CD14-positive monocyte (primary cell): ENCODE measurements around the gene P3H3. TPM values are rescaled to one million over a fixed set of nuclear protein-coding genes. Genes with fewer than 3 reads are reported as not detected.

Experiments used
- DNase-seq, 3 donors: peaks; one replicate each; pipeline ENCODE4 v3.0.0-alpha.2; 2011 to 2022
- H2AFZ ChIP-seq: 2 replicates; pipeline ENCODE4 v1.6.0; 2012; ENCODE audit warnings: mild to moderate bottlenecking, low read depth, low read length, inconsistent platforms; ENCODE audit not compliant: insufficient read depth, poor library complexity, severe bottlenecking
- H3K27ac ChIP-seq, 2 donors: 1 replicate in 1 of 2; 2 replicates in 1 of 2; pipeline ENCODE4 v1.5.1; 2012 to 2013; ENCODE audit warnings: low read length in 2 of 2, control low read depth in 1 of 2, inconsistent platforms in 1 of 2, low read depth in 1 of 2, mild to moderate bottlenecking in 1 of 2
- H3K27me3 ChIP-seq, 2 donors: one replicate each; pipeline versions ENCODE4 v1.6.0 to v1.6.1; 2011 to 2013; ENCODE audit warnings: low read length in 2 of 2; ENCODE audit not compliant: control insufficient read depth in 2 of 2, insufficient read depth in 2 of 2
- H3K36me3 ChIP-seq, 2 donors: replicated peaks in 1 of 2; 1 replicate in 1 of 2; 2 replicates in 1 of 2; pipeline versions ENCODE4 v1.5.1 to v1.6.1; 2012 to 2013; ENCODE audit warnings: low read length in 2 of 2, control low read depth in 1 of 2, inconsistent platforms in 1 of 2, mild to moderate bottlenecking in 1 of 2; ENCODE audit not compliant: insufficient read depth in 2 of 2, control insufficient read depth in 1 of 2
- H3K4me1 ChIP-seq, 2 donors: 1 replicate in 1 of 2; 2 replicates in 1 of 2; pipeline versions ENCODE4 v1.5.1 to v1.6.1; 2012 to 2013; ENCODE audit warnings: low read length in 2 of 2, control low read depth in 1 of 2, inconsistent platforms in 1 of 2, mild to moderate bottlenecking in 1 of 2, moderate library complexity in 1 of 2; ENCODE audit not compliant: insufficient read depth in 2 of 2, control insufficient read depth in 1 of 2
- H3K4me2 ChIP-seq: replicated peaks from 2 replicates; pipeline ENCODE3; 2012; ENCODE audit warnings: low read length, moderate library complexity, mild to moderate bottlenecking; ENCODE audit not compliant: poor library complexity, severe bottlenecking; ENCODE audit errors: extremely low read depth
- H3K4me3 ChIP-seq, 3 experiments: fragments of 200-600 bp in 1 of 3; sonication (generic) in 1 of 3; replicated peaks in 1 of 3; 1 replicate in 2 of 3; 2 replicates in 1 of 3; pipeline ENCODE4 v1.5.1; 2011 to 2013; ENCODE audit warnings: low read length in 3 of 3, mild to moderate bottlenecking in 3 of 3, control low read depth in 2 of 3, low read depth in 2 of 3, inconsistent platforms in 1 of 3, moderate library complexity in 1 of 3
- H3K79me2 ChIP-seq: 2 replicates; pipeline ENCODE4 v1.6.0; 2012; ENCODE audit warnings: mild to moderate bottlenecking, control low read depth, inconsistent platforms, low read length, moderate library complexity; ENCODE audit not compliant: insufficient read depth
- H3K9ac ChIP-seq: 2 replicates; pipeline ENCODE4 v1.6.0; 2017; ENCODE audit warnings: low read length, mild to moderate bottlenecking; ENCODE audit not compliant: insufficient read depth, poor library complexity, severe bottlenecking
- H3K9me3 ChIP-seq, 2 donors: replicated peaks in 1 of 2; 1 replicate in 1 of 2; 2 replicates in 1 of 2; pipeline versions ENCODE4 v1.5.1 to v1.6.1; 2012 to 2013; ENCODE audit warnings: low read length in 2 of 2, control low read depth in 1 of 2; ENCODE audit not compliant: control insufficient read depth in 1 of 2, insufficient read depth in 1 of 2
- H4K20me1 ChIP-seq: 2 replicates; pipeline ENCODE4 v1.6.0; 2012; ENCODE audit warnings: mild to moderate bottlenecking, low read length, control low read depth, moderate library complexity; ENCODE audit not compliant: insufficient read depth
- H3K27ac Mint-ChIP-seq, 7 donors: one replicate each; pipeline ENCODE4 v1.8.0; 2020; ENCODE audit warnings: mild to moderate bottlenecking in 7 of 7, mixed read lengths in 7 of 7, moderate library complexity in 6 of 7, inconsistent platforms in 2 of 7
- H3K27me3 Mint-ChIP-seq, 3 donors: one replicate each; pipeline ENCODE4 v1.8.0; 2021 to 2022; ENCODE audit warnings: low read depth in 3 of 3, mild to moderate bottlenecking in 3 of 3, mixed read lengths in 3 of 3, moderate library complexity in 3 of 3, inconsistent platforms in 1 of 3
- H3K36me3 Mint-ChIP-seq, 2 donors: one replicate each; pipeline ENCODE4 v1.8.0; 2020; ENCODE audit warnings: mixed read lengths in 2 of 2, inconsistent platforms in 1 of 2, mild to moderate bottlenecking in 1 of 2
- H3K4me1 Mint-ChIP-seq: one replicate; pipeline ENCODE4 v1.8.0; 2020; ENCODE audit warnings: mild to moderate bottlenecking, mixed read lengths
- H3K4me3 Mint-ChIP-seq, 2 donors: one replicate each; pipeline ENCODE4 v1.8.0; 2020; ENCODE audit warnings: mild to moderate bottlenecking in 2 of 2, mixed read lengths in 2 of 2, moderate library complexity in 1 of 2
- H3K9me3 Mint-ChIP-seq, 7 donors: one replicate each; pipeline ENCODE4 v1.8.0; 2020 to 2022; ENCODE audit warnings: mixed read lengths in 7 of 7, mild to moderate bottlenecking in 6 of 7, moderate library complexity in 6 of 7, inconsistent platforms in 2 of 7
- CTCF ChIP-seq: fragments of 200-600 bp; IDR thresholded peaks from one replicate; pipeline ENCODE4 v1.8.0; 2022; ENCODE audit warnings: antibody characterized with exemption, mild to moderate bottlenecking
- WGBS: methylation state at CpG from one replicate; pipeline ENCODE4 v1.1.5; 2013; ENCODE audit warnings: missing lambda C conversion rate; ENCODE audit not compliant: insufficient coverage; 5-methylcytosine and 5-hydroxymethylcytosine counted together
- intact Hi-C, 2 donors: fragments of 100-400 bp; cut with micrococcal nuclease; formaldehyde crosslinking; loops; one replicate each; pipeline versions ENCODE4 v1.15.0 to v1.15.1; 2023
- polyA plus RNA-seq, 3 donors: library from polyadenylated mRNA; depleted of rRNA in 1 of 3; unstranded in 2 of 3; stranded (reverse) in 1 of 3; fragments of 300-500 nt in 2 of 3; fragments of >200 nt in 1 of 3; fragmentation: Illumina TruSeq in 2 of 3; gene quantifications; 1 replicate in 2 of 3; 2 replicates in 1 of 3; pipeline ENCODE4 v1.2.3, GENCODE V29; 2012 to 2021

The P3H3 gene
- polyA plus RNA-seq, 3 donors: 0.56 TPM; not detected in 2

GRCh38 chr12:6809056-6809455 lies 19.2 kb upstream of the P3H3 start:
- no peaks in the 10 kb centered on the region for H3K27me3 Mint-ChIP-seq
- peaks cover 40 to 56% of the 10 kb centered on the region in 2 donors for H3K36me3 Mint-ChIP-seq
- no peak overlapping the region for H3K27ac Mint-ChIP-seq
- Histone ChIP-seq H3K27me3 (no peaks in the 10 kb centered on the region), H4K20me1 (peaks cover 66% of the 10 kb centered on the region), H3K27ac (no peak overlapping the region), H2AFZ (no peak overlapping the region), H3K79me2 (no peaks in the 10 kb centered on the region), H3K4me1 (peaks cover 12 to 13% of the 10 kb centered on the region in 2 donors), H3K9ac (no peak overlapping the region), H3K4me3 (no peak overlapping the region), H3K9me3 (no peaks in the 10 kb centered on the region), H3K4me2 (no peak overlapping the region), H3K36me3 (peaks cover 28 to 45% of the 10 kb centered on the region in 2 donors)
- intact Hi-C loops: no loop called here
- 89% methylated on average over 4 of the region's 10 CpGs for WGBS
- TF ChIP-seq CTCF: no peak
- no peak for DNase-seq
- H3K4me3 Mint-ChIP-seq: no peak overlapping the region
- peaks cover 0 to 2% (median 0%) of the 10 kb centered on the region in 7 donors for H3K9me3 Mint-ChIP-seq
- peaks cover 16% of the 10 kb centered on the region for H3K4me1 Mint-ChIP-seq

DNA sequence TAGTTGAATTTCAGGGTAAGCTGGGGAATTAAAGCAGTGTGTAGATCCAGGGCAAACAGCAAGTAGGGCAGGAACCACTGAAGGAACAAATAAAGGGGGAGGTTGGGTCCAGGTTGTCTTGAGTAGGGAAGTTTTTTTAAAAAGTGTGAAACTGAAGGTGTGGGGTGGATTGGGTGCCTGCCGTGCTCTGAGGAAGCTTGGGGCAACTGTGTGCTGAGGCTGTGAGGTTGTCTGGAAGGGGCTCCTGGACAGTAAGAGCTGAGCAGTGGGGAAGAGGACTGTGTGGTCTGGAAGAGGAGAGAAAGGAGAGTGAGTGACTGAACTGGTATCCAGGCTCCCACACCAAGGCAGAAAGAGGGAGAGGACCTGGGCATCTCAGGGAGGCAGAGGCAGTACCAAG lies 17.4 kb upstream of the P3H3 start:
- Histone ChIP-seq H3K27me3 (no peaks in the 10 kb centered on the region), H3K4me2 (no peak overlapping the region), H3K4me1 (peaks cover 12 to 14% of the 10 kb centered on the region in 2 donors), H3K36me3 (peaks cover 34 to 47% of the 10 kb centered on the region in 2 donors), H3K4me3 (no peak overlapping the region), H3K79me2 (no peaks in the 10 kb centered on the region), H2AFZ (no peak overlapping the region), H4K20me1 (peaks cover 80% of the 10 kb centered on the region), H3K9ac (no peak overlapping the region), H3K27ac (no peak overlapping the region), H3K9me3 (no peaks in the 10 kb centered on the region)
- H3K36me3 Mint-ChIP-seq: peaks cover 47 to 58% of the 10 kb centered on the region in 2 donors
- no peak overlapping the region for H3K4me3 Mint-ChIP-seq
- WGBS: 93% methylated on average over 1 of the region's 1 CpG
- no peaks in the 10 kb centered on the region for H3K27me3 Mint-ChIP-seq
- peaks cover 18% of the 10 kb centered on the region for H3K4me1 Mint-ChIP-seq
- H3K9me3 Mint-ChIP-seq: peaks cover 0 to 1% (median 0%) of the 10 kb centered on the region in 7 donors
- no peak for DNase-seq
- TF ChIP-seq CTCF: no peak
- intact Hi-C loops: no loop called here
- peak overlapping the region in 5 of 7 donors; percentile 3 to 83 (median 27) for H3K27ac Mint-ChIP-seq
